GM18526 (cell line): ENCODE results near the gene WNK1.

Source experiments
- POLR2A ChIP-seq: IDR thresholded peaks from 3 replicates; pipeline ENCODE4 v1.6.1; 2011; ENCODE audit not compliant: insufficient read length; ENCODE audit errors: extremely low read depth

The WNK1 gene

GRCh38 chr12:751999-752694 lies at the start of gene WNK1:
TSS of gene WNK1 (plus strand) at chr12:752579. CDS start at chr12:753566, 987 bp downstream.
- peak; percentile 93 for TF ChIP-seq POLR2A

GRCh38 chr12:704516-705242 lies 47.7 kb upstream of the WNK1 start:
- TF ChIP-seq POLR2A: no peak

- no peak for TF ChIP-seq POLR2A
These were observed 42.8 kb upstream of the WNK1 start for GRCh38 chr12:709455-710020.

- no peak for TF ChIP-seq POLR2A
These were observed 40.1 kb upstream of the WNK1 start for GRCh38 chr12:712172-712863.

GRCh38 chr12:713281-713875 lies 39.0 kb upstream of the WNK1 start:
- no peak for TF ChIP-seq POLR2A

- no peak for TF ChIP-seq POLR2A
These were observed 35.9 kb upstream of the WNK1 start for GRCh38 chr12:716506-716905.

GRCh38 chr12:718756-719102 lies 33.6 kb upstream of the WNK1 start:
- no peak for TF ChIP-seq POLR2A

GRCh38 chr12:720231-720941 lies 32.0 kb upstream of the WNK1 start:
- TF ChIP-seq POLR2A: no peak

- no peak for TF ChIP-seq POLR2A
These were observed 28.1 kb upstream of the WNK1 start for GRCh38 chr12:724194-724855.

- no peak for TF ChIP-seq POLR2A
These were observed 27.3 kb upstream of the WNK1 start for GRCh38 chr12:725076-725475.

GRCh38 chr12:726281-727140 lies 25.9 kb upstream of the WNK1 start:
- no peak for TF ChIP-seq POLR2A

GRCh38 chr12:727321-727720 lies 25.1 kb upstream of the WNK1 start:
- TF ChIP-seq POLR2A: no peak

- TF ChIP-seq POLR2A: no peak
These were observed 23.6 kb upstream of the WNK1 start for GRCh38 chr12:728781-729180.
